Dendritic cell treated with granulocyte-macrophage colony-stimulating factor and Interleukin-4, amounts not matched to agents 40 ng/mL and 50 ng/mL, for 4 days (primary cell): ENCODE results near the gene OGDHL.

ENCODE experiments used
- H3K27ac Mint-ChIP-seq: one replicate; pipeline ENCODE4 v1.8.0; 2022; ENCODE audit warnings: mild to moderate bottlenecking, mixed read lengths
- H3K27me3 Mint-ChIP-seq: one replicate; pipeline ENCODE4 v1.8.0; 2022; ENCODE audit warnings: mild to moderate bottlenecking, mixed read lengths
- H3K36me3 Mint-ChIP-seq: one replicate; pipeline ENCODE4 v1.8.0; 2022; ENCODE audit warnings: low read depth, mixed read lengths
- H3K4me1 Mint-ChIP-seq: one replicate; pipeline ENCODE4 v1.8.0; 2022; ENCODE audit warnings: low read depth, mixed read lengths
- H3K4me3 Mint-ChIP-seq: one replicate; pipeline ENCODE4 v1.8.0; 2022; ENCODE audit warnings: mild to moderate bottlenecking, moderate library complexity, mixed read lengths
- H3K9me3 Mint-ChIP-seq: one replicate; pipeline ENCODE4 v1.8.0; 2022; ENCODE audit warnings: mixed read lengths
- intact Hi-C: fragments of 100-400 bp; cut with micrococcal nuclease; formaldehyde crosslinking; loops from one replicate; pipeline ENCODE4 v1.15.0; 2022

OGDHL gene

DNA sequence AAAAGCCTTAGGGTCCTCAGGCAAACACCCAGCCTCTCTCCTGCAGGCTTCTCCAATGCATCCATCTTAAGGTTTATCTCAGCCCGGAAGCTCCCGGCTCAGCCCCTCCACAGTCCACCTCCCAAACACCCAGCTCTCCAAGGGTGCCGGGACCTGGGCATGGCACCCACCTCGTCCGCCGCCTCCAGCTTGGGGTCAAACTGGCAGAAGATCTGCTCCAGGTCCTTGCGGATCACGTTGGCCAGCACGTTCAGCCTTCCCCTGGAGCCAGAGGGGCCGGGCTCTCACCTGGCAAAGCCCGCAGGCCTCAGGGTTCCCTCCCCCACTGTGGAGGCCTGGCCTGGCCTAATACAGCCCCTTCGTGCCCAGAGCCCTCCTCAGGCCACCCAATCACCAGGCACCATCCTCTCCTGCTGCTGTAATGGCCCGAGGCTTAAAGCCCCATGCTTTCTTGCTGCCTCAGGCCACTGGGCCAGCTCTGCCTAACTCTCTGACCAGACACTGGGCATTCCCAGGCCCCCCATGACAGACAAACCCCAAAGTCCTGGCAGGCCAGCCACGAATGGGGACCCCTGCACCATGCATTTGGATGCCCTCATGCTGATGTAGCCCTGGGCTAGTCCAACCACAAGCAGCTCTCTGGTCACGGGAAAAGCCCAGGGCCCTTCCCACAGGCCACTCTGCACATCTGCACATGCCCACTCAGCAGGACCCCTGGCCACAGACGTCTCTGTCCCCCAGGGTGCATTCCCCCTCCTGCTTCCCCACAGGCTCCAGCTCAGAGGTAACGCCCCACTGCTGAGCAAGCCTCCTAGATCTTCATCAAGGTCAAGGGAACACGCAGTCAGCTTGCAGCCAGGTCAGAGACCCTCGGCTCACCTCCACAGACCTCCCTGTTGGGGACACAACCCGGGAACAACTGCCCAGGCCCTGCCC is 12.3 kb downstream of the OGDHL start:
- Mint-ChIP-seq H3K27ac (no peak overlapping the region), H3K4me3 (no peak overlapping the region), H3K9me3 (no peaks in the 10 kb centered on the region), H3K27me3 (peaks cover 5% of the 10 kb centered on the region), H3K4me1 (no peaks in the 10 kb centered on the region), H3K36me3 (no peaks in the 10 kb centered on the region)
- intact Hi-C loops, result no loop called here

DNA sequence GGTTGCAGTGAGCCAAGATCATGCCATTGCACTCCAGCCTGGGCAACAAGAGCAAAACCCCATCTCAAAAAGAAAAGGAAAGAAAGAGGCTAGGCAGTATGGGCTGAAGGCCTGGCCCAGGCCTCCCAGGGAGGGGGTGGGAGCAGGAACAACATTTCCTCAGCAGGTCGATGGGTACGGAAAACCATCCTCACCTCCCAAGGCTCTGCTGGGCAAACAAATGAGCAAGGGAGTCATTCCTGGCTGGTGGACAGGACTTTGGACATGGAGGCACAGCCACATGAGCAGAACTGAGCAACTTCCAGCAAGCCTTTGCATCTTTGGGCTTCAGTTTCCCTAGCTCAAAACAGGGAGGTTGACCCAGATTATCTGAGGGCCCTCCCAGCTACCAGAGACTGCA is 13.0 kb downstream of the OGDHL start:
- Mint-ChIP-seq H3K36me3 (no peaks in the 10 kb centered on the region), H3K9me3 (no peaks in the 10 kb centered on the region), H3K27me3 (peaks cover 5% of the 10 kb centered on the region), H3K4me3 (no peak overlapping the region), H3K4me1 (no peaks in the 10 kb centered on the region), H3K27ac (no peak overlapping the region)
- intact Hi-C loops, result no loop called here

DNA sequence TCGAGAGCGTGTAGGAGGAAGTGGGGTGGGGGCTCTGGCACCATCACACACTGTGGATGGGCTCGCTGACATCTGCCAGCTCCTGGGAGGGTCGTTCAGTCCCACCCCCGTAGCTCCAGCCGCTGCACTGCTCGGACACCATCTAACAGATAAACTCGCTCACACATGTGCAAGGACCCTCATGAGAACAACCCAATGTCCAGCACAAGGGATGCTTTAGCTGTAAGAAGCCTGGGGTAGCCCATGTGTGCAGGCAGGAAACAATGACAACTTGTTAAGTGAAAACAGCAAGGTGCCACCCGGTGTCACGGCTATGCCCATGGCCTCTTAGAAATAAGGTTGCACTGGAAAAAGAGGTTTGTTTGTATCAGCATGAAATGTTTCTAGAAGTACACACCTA is 14.1 kb downstream of the OGDHL start:
- intact Hi-C loops, result no loop called here
- H3K4me3 Mint-ChIP-seq, result no peak overlapping the region
- H3K4me1 Mint-ChIP-seq, result no peaks in the 10 kb centered on the region
- no peak overlapping the region for H3K27ac Mint-ChIP-seq
- no peaks in the 10 kb centered on the region for H3K9me3 Mint-ChIP-seq
- H3K27me3 Mint-ChIP-seq, result peaks cover 5% of the 10 kb centered on the region
- H3K36me3 Mint-ChIP-seq, result no peaks in the 10 kb centered on the region

DNA sequence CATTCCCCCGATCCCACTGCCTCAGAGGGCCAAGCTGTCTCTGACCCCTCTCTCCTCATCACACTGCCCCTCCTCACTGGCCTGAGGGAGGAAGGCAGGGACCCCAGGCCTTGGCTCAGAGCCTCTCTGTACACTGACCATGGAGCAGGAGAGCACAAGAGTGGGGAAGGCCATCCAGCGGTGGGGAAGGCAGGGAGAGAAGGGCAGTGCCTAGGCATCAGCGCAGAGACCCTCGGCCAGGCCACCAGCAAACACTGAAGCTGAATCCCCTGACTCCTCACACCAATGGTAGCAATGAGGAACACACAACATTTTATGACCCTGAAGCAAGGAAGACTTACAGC is 14.8 kb downstream of the OGDHL start:
- no peaks in the 10 kb centered on the region for H3K36me3 Mint-ChIP-seq
- H3K27ac Mint-ChIP-seq, result no peak overlapping the region
- no peak overlapping the region for H3K4me3 Mint-ChIP-seq
- intact Hi-C loops, result no loop called here
- H3K4me1 Mint-ChIP-seq, result no peaks in the 10 kb centered on the region
- H3K9me3 Mint-ChIP-seq, result no peaks in the 10 kb centered on the region
- H3K27me3 Mint-ChIP-seq, result peaks cover 2% of the 10 kb centered on the region

DNA sequence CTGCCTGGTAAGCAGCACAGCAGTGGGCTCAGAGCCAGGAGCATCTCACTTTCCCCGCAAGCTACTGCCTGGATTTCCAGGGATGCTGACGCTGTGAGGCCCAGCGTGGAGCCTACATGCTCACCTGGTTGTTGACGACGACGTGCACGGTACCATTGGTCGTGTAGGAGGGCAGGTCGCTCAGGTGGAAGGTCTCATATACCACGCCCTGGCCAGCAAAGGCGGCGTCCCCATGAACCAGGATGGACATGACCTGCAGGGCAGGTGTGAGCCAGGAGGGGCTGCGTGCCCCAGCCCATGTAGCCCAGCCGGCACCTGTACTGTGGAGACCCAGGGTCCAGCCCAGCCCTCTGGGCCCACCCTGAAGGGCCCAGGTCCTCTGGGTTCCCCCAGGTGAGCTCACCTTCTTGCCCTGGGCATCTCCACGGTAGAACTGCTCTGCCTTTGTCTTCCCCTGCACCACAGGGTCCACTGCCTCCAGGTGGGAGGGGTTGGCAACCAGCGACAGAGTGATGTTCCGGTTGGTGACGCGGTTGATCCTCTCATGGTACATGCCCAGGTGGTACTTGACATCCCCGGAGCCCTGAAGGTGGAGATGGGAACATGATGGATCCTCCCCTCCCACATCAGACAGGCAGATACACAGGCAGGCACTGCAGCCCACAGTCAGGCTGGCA is 15.4 kb downstream of the OGDHL start:
- no peak overlapping the region for H3K27ac Mint-ChIP-seq
- intact Hi-C loops, result no loop called here
- peaks cover 2% of the 10 kb centered on the region for H3K27me3 Mint-ChIP-seq
- H3K9me3 Mint-ChIP-seq, result no peaks in the 10 kb centered on the region
- H3K36me3 Mint-ChIP-seq, result no peaks in the 10 kb centered on the region
- no peaks in the 10 kb centered on the region for H3K4me1 Mint-ChIP-seq
- no peak overlapping the region for H3K4me3 Mint-ChIP-seq

DNA sequence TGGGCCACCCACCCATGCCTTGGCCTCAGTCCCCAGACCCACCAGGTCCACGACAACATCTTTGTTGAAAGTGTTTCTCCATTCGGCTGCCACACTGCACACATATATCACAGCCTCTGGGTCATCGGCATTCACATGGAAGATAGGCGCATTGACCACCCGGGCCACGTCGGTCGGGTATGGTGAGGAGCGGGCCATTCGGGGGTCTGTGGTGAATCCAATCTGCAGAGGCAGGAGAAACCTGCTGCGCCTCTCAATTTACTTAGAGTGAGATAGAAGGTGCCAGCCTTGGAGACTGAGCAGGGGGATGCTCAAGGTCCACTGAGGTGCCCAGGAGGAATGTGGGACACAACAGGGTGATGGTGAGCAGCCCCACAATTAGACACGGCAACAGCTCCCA is 16.4 kb downstream of the OGDHL start:
- Mint-ChIP-seq H3K4me1 (no peaks in the 10 kb centered on the region), H3K36me3 (no peaks in the 10 kb centered on the region), H3K9me3 (no peaks in the 10 kb centered on the region), H3K27me3 (peaks cover 2% of the 10 kb centered on the region), H3K4me3 (no peak overlapping the region), H3K27ac (no peak overlapping the region)
- intact Hi-C loops, result no loop called here

DNA sequence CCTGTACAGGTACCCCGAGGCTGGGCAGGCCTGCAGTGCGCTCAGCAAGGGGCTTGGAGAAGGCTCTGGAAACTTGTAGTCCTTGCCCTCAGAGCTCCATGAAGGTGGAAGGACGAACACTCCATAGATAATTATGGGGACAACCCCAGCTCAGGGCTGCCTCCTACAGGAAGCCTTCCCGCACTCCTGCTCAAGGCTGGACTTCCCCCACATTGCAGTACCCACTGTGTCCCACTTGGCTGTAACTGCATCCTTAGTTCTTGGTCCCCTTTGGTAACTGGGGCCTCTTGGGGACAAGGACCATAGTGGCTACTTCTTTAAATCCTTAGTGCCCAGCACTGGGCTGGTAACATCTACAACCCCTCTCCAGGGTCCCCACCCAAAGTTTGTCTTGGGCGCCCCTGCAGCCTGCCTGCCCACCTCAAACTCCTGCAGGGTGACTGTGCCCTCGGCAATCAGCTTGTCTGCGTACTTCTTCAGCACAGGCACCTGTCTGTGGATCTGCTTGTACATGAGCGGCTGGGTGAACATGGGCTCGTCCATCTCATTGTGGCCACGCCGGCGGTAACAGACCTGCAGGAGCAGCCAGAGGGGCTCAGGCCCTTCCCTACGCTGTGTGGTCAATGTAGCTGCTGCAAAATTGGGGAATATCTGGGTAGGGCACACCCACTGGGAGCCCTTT is 17.1 kb downstream of the OGDHL start:
- intact Hi-C loops, result no loop called here
- H3K4me3 Mint-ChIP-seq, result no peak overlapping the region
- H3K27me3 Mint-ChIP-seq, result peaks cover 2% of the 10 kb centered on the region
- H3K4me1 Mint-ChIP-seq, result no peaks in the 10 kb centered on the region
- H3K27ac Mint-ChIP-seq, result no peak overlapping the region
- no peaks in the 10 kb centered on the region for H3K36me3 Mint-ChIP-seq
- no peaks in the 10 kb centered on the region for H3K9me3 Mint-ChIP-seq

DNA sequence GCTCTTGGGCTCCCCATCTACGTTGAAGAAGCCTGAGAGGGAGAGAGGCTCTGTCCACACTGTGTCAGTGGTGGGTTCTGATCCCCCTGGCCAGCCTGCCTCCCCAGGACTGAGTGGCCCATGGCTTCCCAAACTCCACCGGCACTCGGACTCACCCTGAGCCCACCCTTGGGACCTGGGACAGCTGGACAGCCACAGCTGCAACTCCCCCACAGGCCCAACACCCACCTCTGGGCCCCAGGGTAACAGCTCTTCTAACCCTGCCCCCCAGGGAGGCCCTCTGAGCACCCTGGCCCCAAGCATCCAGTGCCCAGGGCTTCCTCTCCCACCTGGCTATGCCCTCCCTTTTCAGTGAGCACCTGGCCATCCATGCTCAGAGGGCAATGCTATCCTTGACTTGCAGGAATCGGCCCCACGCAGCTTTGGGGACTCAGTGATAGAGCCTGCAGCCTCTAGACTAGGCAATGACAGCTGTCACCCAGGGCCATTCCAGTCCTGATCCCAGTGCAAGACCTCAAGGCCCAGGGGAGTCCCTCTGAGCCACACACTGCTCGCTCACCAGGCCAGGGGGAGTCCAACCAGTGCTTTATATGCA is 17.9 kb downstream of the OGDHL start:
- Mint-ChIP-seq H3K36me3 (no peaks in the 10 kb centered on the region), H3K4me3 (no peak overlapping the region), H3K27ac (no peak overlapping the region), H3K27me3 (no peaks in the 10 kb centered on the region), H3K4me1 (no peaks in the 10 kb centered on the region), H3K9me3 (no peaks in the 10 kb centered on the region)
- intact Hi-C loops, result no loop called here

DNA sequence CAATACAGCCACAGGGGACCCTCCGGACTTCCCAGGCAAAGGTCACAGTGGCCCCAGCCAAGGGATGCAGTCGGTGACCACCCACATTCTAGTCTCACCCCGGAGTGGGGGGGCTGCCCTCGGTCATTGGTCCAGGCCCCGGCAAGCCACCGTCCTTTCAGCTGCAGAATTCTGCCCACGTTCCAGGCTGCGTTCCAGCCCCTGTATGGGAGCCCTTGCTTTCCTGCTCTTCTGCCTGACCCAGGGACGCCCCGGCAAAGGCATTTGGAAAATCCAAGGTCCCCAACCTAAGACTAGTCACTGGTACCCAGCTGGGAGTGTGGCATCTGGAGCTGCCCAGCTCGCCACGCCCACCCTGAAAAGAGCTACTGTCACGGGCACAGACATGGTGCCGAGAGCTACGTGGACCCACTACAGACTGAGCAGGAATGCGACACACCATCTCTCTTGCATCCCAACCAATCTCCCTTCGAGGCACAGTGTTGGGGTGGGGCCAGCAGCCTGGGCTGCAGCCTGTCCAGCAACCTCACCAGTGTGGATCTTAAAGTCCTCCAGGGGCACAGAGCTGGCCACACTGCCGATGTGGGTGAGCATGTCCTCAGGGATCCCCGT is 18.6 kb downstream of the OGDHL start:
- Mint-ChIP-seq H3K9me3 (no peaks in the 10 kb centered on the region), H3K27ac (no peak overlapping the region), H3K4me1 (no peaks in the 10 kb centered on the region), H3K4me3 (no peak overlapping the region), H3K27me3 (no peaks in the 10 kb centered on the region), H3K36me3 (no peaks in the 10 kb centered on the region)
- intact Hi-C loops, result no loop called here

DNA sequence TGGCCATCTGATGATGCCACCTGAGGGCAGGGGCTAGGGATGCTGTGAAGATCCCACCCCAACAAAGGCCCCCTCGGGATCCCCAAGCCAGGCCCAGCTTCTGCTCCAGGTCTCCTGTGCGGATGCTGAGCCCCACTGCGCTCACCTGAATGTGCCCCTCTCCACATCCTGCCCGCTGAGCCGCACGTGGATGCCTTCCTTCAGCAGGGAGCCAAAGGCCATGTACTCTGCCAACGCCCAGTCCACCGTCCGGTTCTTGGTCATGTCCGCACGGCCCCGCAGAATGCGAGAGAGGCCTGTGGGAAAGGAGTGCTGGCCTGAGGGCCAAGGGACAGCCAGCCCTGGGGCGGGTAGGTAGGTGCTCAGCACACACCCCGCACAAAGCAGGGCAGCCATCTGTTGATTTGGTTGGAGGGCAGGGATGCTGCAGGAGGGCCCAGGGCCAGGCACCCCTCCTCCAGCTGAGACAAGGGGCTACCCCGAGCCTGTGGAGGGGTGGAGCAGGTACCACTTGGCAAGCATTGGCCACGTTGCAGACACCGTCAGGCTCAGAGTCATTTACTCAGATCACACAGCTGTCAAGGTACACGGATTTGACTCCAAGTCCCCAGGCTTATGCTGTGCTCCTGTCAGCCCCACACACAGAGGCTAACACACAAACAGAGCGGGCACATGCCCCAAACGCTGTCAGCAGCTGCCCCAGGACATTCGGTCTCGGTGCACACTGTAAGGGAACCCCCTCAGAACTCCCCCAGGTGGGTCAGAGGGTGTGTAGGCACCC is 19.2 kb downstream of the OGDHL start:
- H3K27me3 Mint-ChIP-seq, result no peaks in the 10 kb centered on the region
- no peak overlapping the region for H3K27ac Mint-ChIP-seq
- intact Hi-C loops, result no loop called here
- no peaks in the 10 kb centered on the region for H3K36me3 Mint-ChIP-seq
- no peaks in the 10 kb centered on the region for H3K9me3 Mint-ChIP-seq
- no peak overlapping the region for H3K4me3 Mint-ChIP-seq
- no peaks in the 10 kb centered on the region for H3K4me1 Mint-ChIP-seq

DNA sequence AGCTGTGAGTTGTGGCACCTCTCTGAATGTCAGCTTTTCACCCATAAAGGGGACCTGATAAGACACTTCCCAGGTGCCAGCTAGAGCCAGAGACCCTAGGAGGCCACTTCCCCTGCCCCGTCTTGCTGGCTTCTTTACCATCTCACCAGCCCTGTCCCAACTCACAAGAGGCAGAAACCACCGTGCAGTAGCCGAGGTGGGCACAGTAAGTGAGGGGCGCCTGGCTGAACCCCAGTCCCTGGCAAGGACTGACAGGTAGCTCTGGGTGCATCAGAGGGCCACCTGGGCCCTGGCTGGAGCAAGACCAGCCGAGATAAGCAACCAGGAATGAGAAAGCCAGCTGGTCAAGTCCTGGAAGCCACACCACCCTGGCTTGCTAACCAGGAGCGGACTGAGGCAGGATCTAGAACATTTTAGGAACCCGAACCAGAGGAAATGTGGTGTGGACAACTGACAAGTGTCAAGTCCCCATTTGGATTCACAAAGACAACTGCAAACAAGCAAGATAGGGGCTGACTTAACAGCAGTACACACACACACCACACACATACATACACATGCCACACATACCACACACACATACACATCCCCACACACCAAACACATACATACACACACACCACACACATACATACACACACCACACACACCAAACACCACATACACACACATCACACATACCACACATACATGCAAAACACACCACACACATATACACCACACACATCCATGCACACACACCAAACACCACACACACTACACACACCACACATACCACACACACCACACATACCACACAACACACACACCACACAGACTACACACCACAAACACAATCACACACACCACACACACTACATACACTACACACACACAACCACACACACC is 20.8 kb downstream of the OGDHL start:
- Mint-ChIP-seq H3K9me3 (no peaks in the 10 kb centered on the region), H3K27me3 (no peaks in the 10 kb centered on the region), H3K27ac (no peak overlapping the region), H3K4me3 (no peak overlapping the region), H3K4me1 (no peaks in the 10 kb centered on the region), H3K36me3 (no peaks in the 10 kb centered on the region)
- intact Hi-C loops, result no loop called here

DNA sequence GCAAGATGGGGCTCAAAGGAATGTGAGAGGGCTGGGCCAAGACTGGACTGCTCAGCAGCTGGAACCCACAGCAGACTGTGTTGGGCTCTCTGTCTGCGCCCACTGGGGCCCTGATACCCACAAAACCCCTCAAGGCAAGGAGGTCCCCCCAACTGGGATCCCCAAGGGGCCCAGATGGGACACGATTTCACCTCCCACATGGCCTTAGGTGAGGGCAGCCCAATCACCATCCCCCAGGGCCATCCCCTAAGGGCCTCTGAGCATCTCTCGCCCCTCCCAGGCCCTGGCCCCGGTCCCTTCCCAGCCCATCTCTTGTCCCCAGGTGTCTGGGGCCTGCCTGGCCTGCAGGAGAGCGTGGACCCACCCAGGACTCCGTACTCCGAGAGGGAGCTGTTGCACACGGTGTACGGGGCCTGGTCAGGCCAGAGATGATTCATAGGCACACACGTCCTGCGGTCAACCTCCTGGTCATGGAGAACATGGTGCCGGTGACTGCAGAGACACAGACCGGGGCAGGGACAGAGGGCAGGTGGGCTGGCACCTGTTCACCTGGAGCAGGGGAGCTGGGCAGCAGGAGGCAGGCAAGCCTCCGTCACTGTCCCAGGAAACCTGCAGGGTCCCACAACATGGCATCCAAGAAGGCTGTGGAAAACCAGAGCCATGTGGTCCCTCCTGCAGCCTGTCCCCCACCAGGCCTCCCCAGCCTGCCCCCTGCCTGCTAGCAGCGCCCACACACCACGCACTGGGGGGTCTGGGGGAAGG is 21.6 kb downstream of the OGDHL start:
- H3K27ac Mint-ChIP-seq, result no peak overlapping the region
- no peaks in the 10 kb centered on the region for H3K9me3 Mint-ChIP-seq
- H3K4me1 Mint-ChIP-seq, result no peaks in the 10 kb centered on the region
- H3K27me3 Mint-ChIP-seq, result no peaks in the 10 kb centered on the region
- intact Hi-C loops, result no loop called here
- H3K4me3 Mint-ChIP-seq, result no peak overlapping the region
- H3K36me3 Mint-ChIP-seq, result no peaks in the 10 kb centered on the region
